ENCODE measurements around the gene ATP2C2.

DNA sequence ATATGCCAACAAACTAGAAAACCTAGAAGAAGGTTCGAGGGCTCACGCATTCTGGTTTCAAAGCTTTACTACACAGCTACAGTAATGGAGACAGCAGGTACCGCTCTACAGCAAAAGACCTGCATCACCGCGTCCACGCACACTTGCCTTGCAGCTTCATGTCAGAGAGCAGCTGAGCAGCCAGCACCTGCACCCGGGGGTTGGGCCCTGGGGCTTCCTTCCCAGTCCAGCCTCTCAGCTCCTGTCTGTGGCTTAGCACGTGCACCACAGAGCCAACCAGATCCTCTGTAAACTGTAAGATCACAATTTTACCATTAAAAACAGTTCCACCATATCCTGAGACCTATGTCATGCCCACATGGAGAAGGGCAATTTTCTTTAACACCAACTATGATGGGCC, 120.8 kb downstream of the ATP2C2 start:
- no peak for TF ChIP-seq EZH2phosphoT487 (conservative IDR thresholded peaks at IDR 0.05; ENCODE audit: low read length)
- TF ChIP-seq, protein P1, sequence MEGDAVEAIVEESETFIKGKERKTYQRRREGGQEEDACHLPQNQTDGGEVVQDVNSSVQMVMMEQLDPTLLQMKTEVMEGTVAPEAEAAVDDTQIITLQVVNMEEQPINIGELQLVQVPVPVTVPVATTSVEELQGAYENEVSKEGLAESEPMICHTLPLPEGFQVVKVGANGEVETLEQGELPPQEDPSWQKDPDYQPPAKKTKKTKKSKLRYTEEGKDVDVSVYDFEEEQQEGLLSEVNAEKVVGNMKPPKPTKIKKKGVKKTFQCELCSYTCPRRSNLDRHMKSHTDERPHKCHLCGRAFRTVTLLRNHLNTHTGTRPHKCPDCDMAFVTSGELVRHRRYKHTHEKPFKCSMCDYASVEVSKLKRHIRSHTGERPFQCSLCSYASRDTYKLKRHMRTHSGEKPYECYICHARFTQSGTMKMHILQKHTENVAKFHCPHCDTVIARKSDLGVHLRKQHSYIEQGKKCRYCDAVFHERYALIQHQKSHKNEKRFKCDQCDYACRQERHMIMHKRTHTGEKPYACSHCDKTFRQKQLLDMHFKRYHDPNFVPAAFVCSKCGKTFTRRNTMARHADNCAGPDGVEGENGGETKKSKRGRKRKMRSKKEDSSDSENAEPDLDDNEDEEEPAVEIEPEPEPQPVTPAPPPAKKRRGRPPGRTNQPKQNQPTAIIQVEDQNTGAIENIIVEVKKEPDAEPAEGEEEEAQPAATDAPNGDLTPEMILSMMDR (IDR thresholded peaks at IDR 0.05; ENCODE audit: insufficient read depth, low read length, poor library complexity, severe bottlenecking), result no peak

Measured in SU-DHL-6 (cell line).